GM04503 (cell line): Measurements from ENCODE around the gene GLI3.

Experiments used
- DNase-seq: peaks from one replicate; pipeline ENCODE4 v3.0.0-alpha.2; 2012; ENCODE audit warnings: low read depth

The GLI3 gene

GRCh38 chr7:42143711-42144600 lies 93.1 kb downstream of the GLI3 start:
- no peak for DNase-seq

GRCh38 chr7:42142089-42142488 lies 94.9 kb downstream of the GLI3 start:
- no peak for DNase-seq

- no peak for DNase-seq
Observed at GRCh38 chr7:42139751-42140150, 97.3 kb downstream of the GLI3 start.

- no peak for DNase-seq
Observed at GRCh38 chr7:42138691-42139090, 98.3 kb downstream of the GLI3 start.

- no peak for DNase-seq
Observed at GRCh38 chr7:42137941-42138340, 99.1 kb downstream of the GLI3 start.

- no peak for DNase-seq
Observed at GRCh38 chr7:42137431-42137830, 99.6 kb downstream of the GLI3 start.

- no peak for DNase-seq
Observed at GRCh38 chr7:42135728-42136127, 101.3 kb downstream of the GLI3 start.

GRCh38 chr7:42134276-42134876 lies 102.6 kb downstream of the GLI3 start:
- DNase-seq: no peak

- no peak for DNase-seq
Observed at GRCh38 chr7:42133321-42133720, 103.7 kb downstream of the GLI3 start.

- no peak for DNase-seq
Observed at GRCh38 chr7:42128703-42129102, 108.3 kb downstream of the GLI3 start.

- DNase-seq: no peak
Observed at GRCh38 chr7:42127232-42127622, 109.8 kb downstream of the GLI3 start.

- DNase-seq: no peak
Observed at GRCh38 chr7:42126475-42127231, 110.4 kb downstream of the GLI3 start.

GRCh38 chr7:42125321-42125720 lies 111.7 kb downstream of the GLI3 start:
- no peak for DNase-seq

GRCh38 chr7:42123716-42124115 lies 113.3 kb downstream of the GLI3 start:
- no peak for DNase-seq

GRCh38 chr7:42120191-42120590 lies 116.8 kb downstream of the GLI3 start:
- DNase-seq: no peak

- no peak for DNase-seq
Observed at GRCh38 chr7:42117201-42117600, 119.8 kb downstream of the GLI3 start.

GRCh38 chr7:42115795-42116194 lies 121.2 kb downstream of the GLI3 start:
- no peak for DNase-seq

- DNase-seq: no peak
Observed at GRCh38 chr7:42110333-42110732, 126.7 kb downstream of the GLI3 start.

- no peak for DNase-seq
Observed at GRCh38 chr7:42108803-42109528, 128.0 kb downstream of the GLI3 start.

- DNase-seq: peak; percentile 60
Observed at GRCh38 chr7:42107484-42108240, 129.3 kb downstream of the GLI3 start.

GRCh38 chr7:42106562-42106961 lies 130.4 kb downstream of the GLI3 start:
- no peak for DNase-seq
